GM23338 (cell line): ENCODE measurements around the gene ELFN2. TPM values are rescaled to one million over a fixed set of nuclear protein-coding genes. Genes with fewer than 3 reads are reported as not detected.

Experiments
- ATAC-seq: fragments of 200-7000 bp; cut with Tn5 transposase; 3 replicates; pipeline ENCODE4 v1.9.1; 2020
- DNase-seq: peaks from one replicate; pipeline ENCODE4 v3.0.0-alpha.2; 2015; ENCODE audit warnings: low spot score
- H2AFZ ChIP-seq: fragments of 200-600 bp; sonication (generic); 2 replicates; pipeline ENCODE4 v1.8.0; 2016; ENCODE audit warnings: antibody characterized with exemption, mild to moderate bottlenecking, moderate library complexity
- H3F3A ChIP-seq: fragments of 200-600 bp; sonication (generic); replicated peaks from 2 replicates; pipeline ENCODE4 v1.8.0; 2017; ENCODE audit warnings: antibody characterized with exemption, mixed run types, low read depth
- H3K27ac ChIP-seq: fragments of 200-600 bp; sonication (generic); 2 replicates; pipeline ENCODE4 v1.6.1; 2016; ENCODE audit warnings: low read depth
- H3K27me3 ChIP-seq: fragments of 200-600 bp; sonication (generic); 2 replicates; pipeline ENCODE4 v1.8.0; 2016; ENCODE audit warnings: mild to moderate bottlenecking, mixed run types, moderate library complexity; ENCODE audit not compliant: insufficient read depth
- H3K36me3 ChIP-seq: fragments of 200-600 bp; sonication (generic); 2 replicates; pipeline ENCODE4 v1.8.0; 2016; ENCODE audit warnings: mild to moderate bottlenecking; ENCODE audit not compliant: insufficient read depth
- H3K4me1 ChIP-seq: fragments of 200-600 bp; sonication (generic); 2 replicates; pipeline ENCODE4 v1.8.0; 2016; ENCODE audit warnings: mild to moderate bottlenecking, moderate library complexity; ENCODE audit not compliant: insufficient read depth
- H3K4me2 ChIP-seq: fragments of 200-600 bp; sonication (generic); 2 replicates; pipeline ENCODE4 v1.7.1; 2017; ENCODE audit warnings: mixed run types
- H3K4me3 ChIP-seq: fragments of 200-600 bp; sonication (generic); 2 replicates; pipeline ENCODE4 v1.6.1; 2016; ENCODE audit warnings: mixed run types
- H3K79me2 ChIP-seq: fragments of 200-600 bp; sonication (generic); replicated peaks from 2 replicates; pipeline ENCODE4 v1.8.0; 2017; ENCODE audit warnings: mild to moderate bottlenecking; ENCODE audit not compliant: insufficient read depth
- H3K9me2 ChIP-seq: fragments of 200-600 bp; sonication (generic); 2 replicates; pipeline ENCODE4 v1.8.0; 2017; ENCODE audit not compliant: insufficient read depth
- H4K20me1 ChIP-seq: fragments of 200-600 bp; sonication (generic); replicated peaks from 2 replicates; pipeline ENCODE4 v1.8.0; 2017; ENCODE audit warnings: mild to moderate bottlenecking; ENCODE audit not compliant: insufficient read depth
- H3K27ac Mint-ChIP-seq: 2 replicates; pipeline ENCODE4 v1.8.0; 2020; ENCODE audit warnings: inconsistent platforms, mild to moderate bottlenecking, moderate library complexity, mixed read lengths
- H3K27me3 Mint-ChIP-seq: 3 replicates; pipeline ENCODE4 v1.8.0; 2022; ENCODE audit warnings: low read depth, mild to moderate bottlenecking, moderate library complexity, mixed read lengths, inconsistent platforms; ENCODE audit not compliant: insufficient read depth, poor library complexity
- H3K36me3 Mint-ChIP-seq: 3 replicates; pipeline ENCODE4 v1.8.0; 2021; ENCODE audit warnings: low read depth, mild to moderate bottlenecking, inconsistent platforms, moderate library complexity, mixed read lengths
- H3K4me1 Mint-ChIP-seq: 3 replicates; pipeline ENCODE4 v1.8.0; 2020; ENCODE audit warnings: mild to moderate bottlenecking, inconsistent platforms, mixed read lengths
- H3K4me3 Mint-ChIP-seq: 3 replicates; pipeline ENCODE4 v1.8.0; 2021; ENCODE audit warnings: moderate library complexity, mild to moderate bottlenecking, inconsistent platforms, mixed read lengths
- H3K9me3 Mint-ChIP-seq: 3 replicates; pipeline ENCODE4 v1.8.0; 2020; ENCODE audit warnings: moderate library complexity, mild to moderate bottlenecking, inconsistent platforms, mixed read lengths
- CREB1 ChIP-seq: fragments of 250-450 bp; sonication (Bioruptor Pico); IDR thresholded peaks from 2 replicates; pipeline ENCODE4 v1.5.0; 2020; ENCODE audit warnings: low read depth, mild to moderate bottlenecking, moderate library complexity
- ETS1 ChIP-seq: IDR thresholded peaks from 2 replicates; pipeline ENCODE4 v1.6.1; 2016; ENCODE audit warnings: antibody characterized with exemption
- EZH2phosphoT487 ChIP-seq: fragments of 200-600 bp; sonication (generic); IDR thresholded peaks from one replicate; pipeline ENCODE4 v1.8.1; 2018; ENCODE audit warnings: antibody characterized with exemption; ENCODE audit not compliant: unreplicated experiment
- JUNB ChIP-seq: IDR thresholded peaks from one replicate; pipeline ENCODE4 v1.6.1; 2016; ENCODE audit warnings: antibody characterized with exemption; ENCODE audit not compliant: unreplicated experiment
- NANOG ChIP-seq: IDR thresholded peaks from 2 replicates; pipeline ENCODE4 v1.6.1; 2016; ENCODE audit warnings: antibody characterized with exemption, borderline replicate concordance
- POLR2AphosphoS5 ChIP-seq: IDR thresholded peaks from 2 replicates; pipeline ENCODE4 v1.6.1; 2016; ENCODE audit warnings: antibody characterized with exemption, low read depth
- REST ChIP-seq: IDR thresholded peaks from one replicate; pipeline ENCODE4 v1.6.1; 2018; ENCODE audit warnings: antibody characterized with exemption; ENCODE audit not compliant: unreplicated experiment
- STAT1 ChIP-seq: IDR thresholded peaks from one replicate; pipeline ENCODE4 v1.6.1; 2016; ENCODE audit warnings: antibody characterized with exemption; ENCODE audit not compliant: unreplicated experiment
- ZNF114 ChIP-seq: fragments of 250-450 bp; sonication (Bioruptor Pico); IDR thresholded peaks from 2 replicates; pipeline ENCODE4 v1.5.0; 2020; ENCODE audit warnings: mild to moderate bottlenecking, moderate library complexity
- ZNF331 ChIP-seq: fragments of 250-450 bp; sonication (Bioruptor Pico); IDR thresholded peaks from 2 replicates; pipeline ENCODE4 v1.5.0; 2020; ENCODE audit warnings: low read depth, mild to moderate bottlenecking, moderate library complexity
- polyA plus RNA-seq: library from polyadenylated mRNA; unstranded; fragments of >200 nt; fragmentation: Nextera tagmentation; extraction: Ambion mirVana; gene quantifications from 2 replicates; pipeline ENCODE4 v1.2.1, GENCODE V29; 2016
- total RNA-seq: library from RNA; depleted of rRNA; stranded (reverse); fragments of >200 nt; shearing (Covaris generic); gene quantifications from 2 replicates; pipeline ENCODE4 v1.2.3, GENCODE V29; 2014

The ELFN2 gene
- total and polyA plus RNA-seq, 2 experiments from 2014 or later: 0.18 to 0.35 TPM

GRCh38 chr22:37416389-37416788, 10.9 kb downstream of the ELFN2 start:
- H3K27me3 Mint-ChIP-seq: peaks cover 30% of the 10 kb centered on the region
- no peaks in the 10 kb centered on the region for H3K9me2 ChIP-seq
- H3K4me2 ChIP-seq: no peak overlapping the region
- ATAC-seq (no peak), DNase-seq (no peak)
- no peak overlapping the region for H3K27ac ChIP-seq
- no peaks in the 10 kb centered on the region for H3K79me2 ChIP-seq
- H2AFZ ChIP-seq: no peak overlapping the region
- H3K36me3 ChIP-seq: no peaks in the 10 kb centered on the region
- H3K27me3 ChIP-seq: peaks cover 25% of the 10 kb centered on the region
- H3K4me1 ChIP-seq: peaks cover 9% of the 10 kb centered on the region
- H3F3A ChIP-seq: 0 out of 2 replicates have a peak, but pooled peaks cover 3% of the 10 kb centered on the region
- H3K4me3 Mint-ChIP-seq: no peak overlapping the region
- H4K20me1 ChIP-seq: no peaks in the 10 kb centered on the region
- no peaks in the 10 kb centered on the region for H3K9me3 Mint-ChIP-seq
- no peaks in the 10 kb centered on the region for H3K36me3 Mint-ChIP-seq
- H3K4me3 ChIP-seq: no peak overlapping the region
- H3K27ac Mint-ChIP-seq: no peak overlapping the region
- H3K4me1 Mint-ChIP-seq: peaks cover 34% of the 10 kb centered on the region
- TF ChIP-seq JUNB (no peak), ETS1 (no peak), REST (no peak), NANOG (no peak), STAT1 (no peak), ZNF114 (no peak)

- H3K27me3 Mint-ChIP-seq: peaks cover 20% of the 10 kb centered on the region
- DNase-seq: no peak
- TF ChIP-seq POLR2AphosphoS5 (no peak), EZH2phosphoT487 (no peak), STAT1 (no peak), ZNF331 (no peak), ETS1 (no peak), NANOG (no peak), CREB1 (CRISPR knock-in tag) (no peak), ZNF114 (no peak), JUNB (no peak)
These were observed 12.1 kb downstream of the ELFN2 start for GRCh38 chr22:37415210-37415609.

More at GRCh38 chr22:37415210-37415609, 12.1 kb downstream of the ELFN2 start:
- Mint-ChIP-seq H3K27ac (no peak overlapping the region), H3K4me3 (no peak overlapping the region), H3K4me1 (peaks cover 27% of the 10 kb centered on the region), H3K36me3 (no peaks in the 10 kb centered on the region), H3K9me3 (no peaks in the 10 kb centered on the region)
- Histone ChIP-seq H3K27me3 (peaks cover 13% of the 10 kb centered on the region; the same call in 1 of the 2 replicates), H3K36me3 (no peaks in the 10 kb centered on the region), H3K4me3 (no peak overlapping the region), H3K4me1 (no peaks in the 10 kb centered on the region; the same call in 1 of the 2 replicates), H3K9me2 (no peaks in the 10 kb centered on the region), H3K4me2 (no peak overlapping the region), H4K20me1 (no peaks in the 10 kb centered on the region), H3K79me2 (no peaks in the 10 kb centered on the region), H2AFZ (no peak overlapping the region), H3K27ac (no peak overlapping the region), H3F3A (no peaks in the 10 kb centered on the region)
- ATAC-seq: no peak
